HepG2 (cell line): ENCODE data around the gene GRHL1. TPM values are rescaled to one million over a fixed set of nuclear protein-coding genes. Genes with fewer than 3 reads are reported as not detected.

Experiments
- CAMTA2 ChIP-seq: sonication (generic); formaldehyde crosslinking; IDR thresholded peaks from 2 replicates; pipeline ENCODE4 v1.4.0; 2020; ENCODE audit warnings: mild to moderate bottlenecking, missing genetic modification reagents, borderline replicate concordance
- IRX3 ChIP-seq: sonication (generic); formaldehyde crosslinking; IDR thresholded peaks from 2 replicates; pipeline ENCODE4 v1.8.1; 2023; ENCODE audit warnings: mild to moderate bottlenecking, low read depth, missing genetic modification reagents, borderline replicate concordance
- JUNB ChIP-seq: sonication (generic); formaldehyde crosslinking; IDR thresholded peaks from 2 replicates; pipeline ENCODE4 v1.8.0; 2022; ENCODE audit warnings: missing genetic modification reagents, mild to moderate bottlenecking, borderline replicate concordance
- MYC ChIP-seq: sonication (generic); formaldehyde crosslinking; IDR thresholded peaks from 2 replicates; pipeline ENCODE4 v1.9.0; 2021; ENCODE audit warnings: missing genetic modification reagents, borderline replicate concordance
- RARA ChIP-seq: IDR thresholded peaks from 2 replicates; pipeline ENCODE4 v1.6.1; 2016; ENCODE audit warnings: missing genetic modification reagents, missing compliant biosample characterization
- RBM22 ChIP-seq: fragments of 200-400 bp; formaldehyde crosslinking; optimal IDR thresholded peaks from 2 replicates; pipeline ENCODE3; 2017; ENCODE audit warnings: mild to moderate bottlenecking, low read length, moderate library complexity
- RFXAP ChIP-seq: sonication (generic); formaldehyde crosslinking; IDR thresholded peaks from 2 replicates; pipeline ENCODE4 v1.4.0; 2020; ENCODE audit warnings: missing genetic modification reagents, borderline replicate concordance
- SNAPC2 ChIP-seq: sonication (generic); formaldehyde crosslinking; IDR thresholded peaks from 2 replicates; pipeline ENCODE4 v1.8.1; 2022; ENCODE audit warnings: mild to moderate bottlenecking, missing genetic modification reagents
- ZNF337 ChIP-seq: sonication (generic); formaldehyde crosslinking; IDR thresholded peaks from 2 replicates; pipeline ENCODE4 v1.5.1; 2020; ENCODE audit warnings: missing genetic modification reagents, low read depth, mild to moderate bottlenecking, borderline replicate concordance
- ZNF543 ChIP-seq: sonication (generic); formaldehyde crosslinking; IDR thresholded peaks from 2 replicates; pipeline ENCODE4 v1.4.0; 2020; ENCODE audit warnings: mild to moderate bottlenecking, missing genetic modification reagents
- ZNF552 ChIP-seq: sonication (generic); formaldehyde crosslinking; IDR thresholded peaks from 2 replicates; pipeline ENCODE4 v1.9.0; 2022; ENCODE audit warnings: missing genetic modification reagents, mild to moderate bottlenecking, borderline replicate concordance
- ZNF703 ChIP-seq: sonication (generic); formaldehyde crosslinking; IDR thresholded peaks from 2 replicates; pipeline ENCODE4 v1.5.1; 2020; ENCODE audit warnings: missing genetic modification reagents, mild to moderate bottlenecking, moderate library complexity, borderline replicate concordance
- ZNF788 ChIP-seq: sonication (generic); formaldehyde crosslinking; IDR thresholded peaks from 2 replicates; pipeline ENCODE4 v1.5.0; 2020; ENCODE audit warnings: mild to moderate bottlenecking, missing genetic modification reagents, borderline replicate concordance
- ZNF878 ChIP-seq: sonication (generic); formaldehyde crosslinking; IDR thresholded peaks from 2 replicates; pipeline ENCODE4 v1.8.1; 2023; ENCODE audit warnings: mild to moderate bottlenecking, missing genetic modification reagents, moderate library complexity
- polyA plus RNA-seq, 8 experiments: library from polyadenylated mRNA; depleted of rRNA in 3 of 8; stranded (reverse) in 7 of 8; unstranded in 1 of 8; fragments of >200 nt; fragmentation: Illumina TruSeq in 4 of 8; extraction: Trizol in 4 of 8; gene quantifications; 2 replicates each; pipeline versions ENCODE4 v1.2.1 to v1.2.3, GENCODE V29; 2011 to 2016; ENCODE audit warnings: low read depth in 4 of 8, missing spikeins in 1 of 8, mixed read lengths in 1 of 8; ENCODE audit not compliant: insufficient read depth in 1 of 8
- total RNA-seq, 5 experiments: library from RNA; depleted of rRNA; stranded (reverse); fragments of >200 nt; fragmentation: Illumina TruSeq; extraction: Trizol; gene quantifications; 2 replicates each; pipeline ENCODE4 v1.2.3, GENCODE V29; 2016; ENCODE audit warnings: low read depth in 1 of 5
- TF ChIP-seq, protein P1 (sequence below): sonication (generic); formaldehyde crosslinking; IDR thresholded peaks from 2 replicates; pipeline ENCODE4 v1.4.0; 2020; ENCODE audit warnings: missing genetic modification reagents, borderline replicate concordance
- TF ChIP-seq, protein P2 (sequence below): sonication (generic); formaldehyde crosslinking; IDR thresholded peaks from 2 replicates; pipeline ENCODE4 v1.4.0; 2020; ENCODE audit warnings: missing genetic modification reagents, borderline replicate concordance
- TF ChIP-seq, protein P3 (sequence below): sonication (generic); formaldehyde crosslinking; IDR thresholded peaks from 2 replicates; pipeline ENCODE4 v1.4.0; 2020; ENCODE audit warnings: missing genetic modification reagents

Gene GRHL1
- total and polyA plus RNA-seq, 2 of the 13 experiments (the other 11 are each of a cell fraction or from before 2014, with no cell fraction given) = 9.3 to 12.0 TPM

DNA sequence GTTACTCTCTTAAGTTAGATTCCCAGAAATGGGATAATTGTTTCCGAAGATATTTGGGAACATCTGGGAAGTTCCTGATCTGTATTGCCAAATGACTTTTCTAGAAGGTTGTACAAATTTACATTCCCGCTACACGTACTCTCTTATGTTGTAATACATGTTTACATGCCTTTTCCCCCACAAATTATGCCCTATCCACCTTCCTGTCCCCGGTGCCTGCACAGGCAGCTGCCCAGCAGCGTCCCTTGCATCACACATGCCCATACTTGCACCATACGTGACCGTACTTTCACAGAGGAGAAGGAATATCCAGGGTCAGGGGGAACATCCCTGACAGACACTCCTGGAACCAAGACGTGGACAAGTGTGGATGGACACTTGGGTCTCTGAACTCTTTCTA, 67.7 kb downstream of the GRHL1 start (continued):
- TF ChIP-seq, protein P1, sequence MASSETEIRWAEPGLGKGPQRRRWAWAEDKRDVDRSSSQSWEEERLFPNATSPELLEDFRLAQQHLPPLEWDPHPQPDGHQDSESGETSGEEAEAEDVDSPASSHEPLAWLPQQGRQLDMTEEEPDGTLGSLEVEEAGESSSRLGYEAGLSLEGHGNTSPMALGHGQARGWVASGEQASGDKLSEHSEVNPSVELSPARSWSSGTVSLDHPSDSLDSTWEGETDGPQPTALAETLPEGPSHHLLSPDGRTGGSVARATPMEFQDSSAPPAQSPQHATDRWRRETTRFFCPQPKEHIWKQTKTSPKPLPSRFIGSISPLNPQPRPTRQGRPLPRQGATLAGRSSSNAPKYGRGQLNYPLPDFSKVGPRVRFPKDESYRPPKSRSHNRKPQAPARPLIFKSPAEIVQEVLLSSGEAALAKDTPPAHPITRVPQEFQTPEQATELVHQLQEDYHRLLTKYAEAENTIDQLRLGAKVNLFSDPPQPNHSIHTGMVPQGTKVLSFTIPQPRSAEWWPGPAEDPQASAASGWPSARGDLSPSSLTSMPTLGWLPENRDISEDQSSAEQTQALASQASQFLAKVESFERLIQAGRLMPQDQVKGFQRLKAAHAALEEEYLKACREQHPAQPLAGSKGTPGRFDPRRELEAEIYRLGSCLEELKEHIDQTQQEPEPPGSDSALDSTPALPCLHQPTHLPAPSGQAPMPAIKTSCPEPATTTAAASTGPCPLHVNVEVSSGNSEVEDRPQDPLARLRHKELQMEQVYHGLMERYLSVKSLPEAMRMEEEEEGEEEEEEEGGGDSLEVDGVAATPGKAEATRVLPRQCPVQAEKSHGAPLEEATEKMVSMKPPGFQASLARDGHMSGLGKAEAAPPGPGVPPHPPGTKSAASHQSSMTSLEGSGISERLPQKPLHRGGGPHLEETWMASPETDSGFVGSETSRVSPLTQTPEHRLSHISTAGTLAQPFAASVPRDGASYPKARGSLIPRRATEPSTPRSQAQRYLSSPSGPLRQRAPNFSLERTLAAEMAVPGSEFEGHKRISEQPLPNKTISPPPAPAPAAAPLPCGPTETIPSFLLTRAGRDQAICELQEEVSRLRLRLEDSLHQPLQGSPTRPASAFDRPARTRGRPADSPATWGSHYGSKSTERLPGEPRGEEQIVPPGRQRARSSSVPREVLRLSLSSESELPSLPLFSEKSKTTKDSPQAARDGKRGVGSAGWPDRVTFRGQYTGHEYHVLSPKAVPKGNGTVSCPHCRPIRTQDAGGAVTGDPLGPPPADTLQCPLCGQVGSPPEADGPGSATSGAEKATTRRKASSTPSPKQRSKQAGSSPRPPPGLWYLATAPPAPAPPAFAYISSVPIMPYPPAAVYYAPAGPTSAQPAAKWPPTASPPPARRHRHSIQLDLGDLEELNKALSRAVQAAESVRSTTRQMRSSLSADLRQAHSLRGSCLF (CRISPR knock-in tag) = no peak
- TF ChIP-seq IRX3 (CRISPR knock-in tag) = no peak
- TF ChIP-seq ZNF552 (CRISPR knock-in tag) = no peak
- peak; percentile 92 for TF ChIP-seq RARA (CRISPR knock-in tag)
- no peak for TF ChIP-seq RFXAP (CRISPR knock-in tag)
- TF ChIP-seq ZNF878 (CRISPR knock-in tag) = no peak
- no peak for TF ChIP-seq ZNF543 (CRISPR knock-in tag)
- TF ChIP-seq SNAPC2 (CRISPR knock-in tag) = no peak
- TF ChIP-seq ZNF703 (CRISPR knock-in tag) = no peak
- TF ChIP-seq, protein P2, sequence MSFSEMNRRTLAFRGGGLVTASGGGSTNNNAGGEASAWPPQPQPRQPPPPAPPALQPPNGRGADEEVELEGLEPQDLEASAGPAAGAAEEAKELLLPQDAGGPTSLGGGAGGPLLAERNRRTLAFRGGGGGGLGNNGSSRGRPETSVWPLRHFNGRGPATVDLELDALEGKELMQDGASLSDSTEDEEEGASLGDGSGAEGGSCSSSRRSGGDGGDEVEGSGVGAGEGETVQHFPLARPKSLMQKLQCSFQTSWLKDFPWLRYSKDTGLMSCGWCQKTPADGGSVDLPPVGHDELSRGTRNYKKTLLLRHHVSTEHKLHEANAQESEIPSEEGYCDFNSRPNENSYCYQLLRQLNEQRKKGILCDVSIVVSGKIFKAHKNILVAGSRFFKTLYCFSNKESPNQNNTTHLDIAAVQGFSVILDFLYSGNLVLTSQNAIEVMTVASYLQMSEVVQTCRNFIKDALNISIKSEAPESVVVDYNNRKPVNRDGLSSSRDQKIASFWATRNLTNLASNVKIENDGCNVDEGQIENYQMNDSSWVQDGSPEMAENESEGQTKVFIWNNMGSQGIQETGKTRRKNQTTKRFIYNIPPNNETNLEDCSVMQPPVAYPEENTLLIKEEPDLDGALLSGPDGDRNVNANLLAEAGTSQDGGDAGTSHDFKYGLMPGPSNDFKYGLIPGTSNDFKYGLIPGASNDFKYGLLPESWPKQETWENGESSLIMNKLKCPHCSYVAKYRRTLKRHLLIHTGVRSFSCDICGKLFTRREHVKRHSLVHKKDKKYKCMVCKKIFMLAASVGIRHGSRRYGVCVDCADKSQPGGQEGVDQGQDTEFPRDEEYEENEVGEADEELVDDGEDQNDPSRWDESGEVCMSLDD (CRISPR knock-in tag) = no peak
- TF ChIP-seq, protein P3, sequence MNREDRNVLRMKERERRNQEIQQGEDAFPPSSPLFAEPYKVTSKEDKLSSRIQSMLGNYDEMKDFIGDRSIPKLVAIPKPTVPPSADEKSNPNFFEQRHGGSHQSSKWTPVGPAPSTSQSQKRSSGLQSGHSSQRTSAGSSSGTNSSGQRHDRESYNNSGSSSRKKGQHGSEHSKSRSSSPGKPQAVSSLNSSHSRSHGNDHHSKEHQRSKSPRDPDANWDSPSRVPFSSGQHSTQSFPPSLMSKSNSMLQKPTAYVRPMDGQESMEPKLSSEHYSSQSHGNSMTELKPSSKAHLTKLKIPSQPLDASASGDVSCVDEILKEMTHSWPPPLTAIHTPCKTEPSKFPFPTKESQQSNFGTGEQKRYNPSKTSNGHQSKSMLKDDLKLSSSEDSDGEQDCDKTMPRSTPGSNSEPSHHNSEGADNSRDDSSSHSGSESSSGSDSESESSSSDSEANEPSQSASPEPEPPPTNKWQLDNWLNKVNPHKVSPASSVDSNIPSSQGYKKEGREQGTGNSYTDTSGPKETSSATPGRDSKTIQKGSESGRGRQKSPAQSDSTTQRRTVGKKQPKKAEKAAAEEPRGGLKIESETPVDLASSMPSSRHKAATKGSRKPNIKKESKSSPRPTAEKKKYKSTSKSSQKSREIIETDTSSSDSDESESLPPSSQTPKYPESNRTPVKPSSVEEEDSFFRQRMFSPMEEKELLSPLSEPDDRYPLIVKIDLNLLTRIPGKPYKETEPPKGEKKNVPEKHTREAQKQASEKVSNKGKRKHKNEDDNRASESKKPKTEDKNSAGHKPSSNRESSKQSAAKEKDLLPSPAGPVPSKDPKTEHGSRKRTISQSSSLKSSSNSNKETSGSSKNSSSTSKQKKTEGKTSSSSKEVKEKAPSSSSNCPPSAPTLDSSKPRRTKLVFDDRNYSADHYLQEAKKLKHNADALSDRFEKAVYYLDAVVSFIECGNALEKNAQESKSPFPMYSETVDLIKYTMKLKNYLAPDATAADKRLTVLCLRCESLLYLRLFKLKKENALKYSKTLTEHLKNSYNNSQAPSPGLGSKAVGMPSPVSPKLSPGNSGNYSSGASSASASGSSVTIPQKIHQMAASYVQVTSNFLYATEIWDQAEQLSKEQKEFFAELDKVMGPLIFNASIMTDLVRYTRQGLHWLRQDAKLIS (CRISPR knock-in tag) = no peak
- TF ChIP-seq RBM22 = no peak
- no peak for TF ChIP-seq CAMTA2
- TF ChIP-seq ZNF337 (CRISPR knock-in tag) = no peak
- no peak for TF ChIP-seq MYC (CRISPR knock-in tag)
- no peak for TF ChIP-seq ZNF788 (CRISPR knock-in tag)
- TF ChIP-seq JUNB (CRISPR knock-in tag) = no peak
